Measurements from ENCODE around the gene ZNF384.

ZNF384 gene

GRCh38 chr12:6699989-6700645 is 10.9 kb upstream of the ZNF384 start:
- TF ChIP-seq SPI1 (IDR thresholded peaks at IDR 0.05; ENCODE audit: low read depth, low read length) (no peak), POU2F2 (IDR thresholded peaks at IDR 0.05; ENCODE audit: low read depth, low read length) (no peak), POLR2A (IDR thresholded peaks at IDR 0.05; ENCODE audit: low read depth, low read length) (no peak), PAX5 (IDR thresholded peaks at IDR 0.05; ENCODE audit: insufficient read depth, low read length, severe bottlenecking) (no peak), TAF1 (IDR thresholded peaks at IDR 0.05; ENCODE audit: low read depth, low read length) (no peak), POLR2AphosphoS5 (IDR thresholded peaks at IDR 0.05; ENCODE audit: low read depth, low read length) (no peak)
- FAIRE-seq (peak; percentile 26), DNase-seq (ENCODE audit: insufficient read length, low spot score) (no peak)

DNA sequence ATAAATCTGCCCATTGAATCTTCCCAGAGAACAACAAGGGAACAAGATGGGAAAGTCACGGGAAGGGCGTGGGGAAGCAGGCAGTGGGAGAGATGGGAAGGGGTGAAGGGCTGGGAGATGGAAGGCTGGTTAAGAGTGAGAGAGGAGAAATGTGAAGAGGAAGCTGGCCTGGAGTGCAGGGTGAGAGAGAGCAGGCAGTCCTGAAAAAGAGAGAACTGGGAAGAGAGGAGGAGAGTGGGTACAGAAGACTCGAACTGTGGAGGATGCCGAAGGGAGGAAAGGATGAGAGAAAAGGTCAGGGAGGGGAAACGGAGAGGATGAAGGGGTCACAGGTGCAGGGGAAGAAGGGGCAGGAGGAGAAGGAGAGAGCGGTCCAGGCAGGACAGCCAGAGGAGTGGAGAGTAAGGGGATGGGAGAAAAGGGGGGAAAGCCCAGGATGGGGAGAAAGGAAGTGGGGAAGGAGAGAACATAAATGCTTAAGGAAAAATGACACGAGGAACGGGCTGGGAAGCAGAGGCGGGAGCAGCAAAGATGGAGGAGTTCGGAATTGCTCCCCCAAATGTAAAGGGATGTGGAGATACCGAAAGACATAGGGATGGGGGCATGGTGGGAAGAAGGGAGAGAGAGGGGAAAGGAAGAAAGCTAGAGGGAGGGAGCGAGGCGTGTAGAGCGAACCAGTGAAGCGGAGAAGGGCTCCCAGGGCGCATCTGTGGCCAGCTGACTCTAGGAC is 10.2 kb upstream of the ZNF384 start:
- DNase-seq (ENCODE audit: insufficient read length, low spot score) (no peak), FAIRE-seq (peak; percentile 57)
- TF ChIP-seq POLR2A (IDR thresholded peaks at IDR 0.05; ENCODE audit: low read depth, low read length) (no peak), POU2F2 (IDR thresholded peaks at IDR 0.05; ENCODE audit: low read depth, low read length) (no peak), PAX5 (IDR thresholded peaks at IDR 0.05; ENCODE audit: insufficient read depth, low read length, severe bottlenecking) (no peak), TAF1 (IDR thresholded peaks at IDR 0.05; ENCODE audit: low read depth, low read length) (no peak), POLR2AphosphoS5 (IDR thresholded peaks at IDR 0.05; ENCODE audit: low read depth, low read length) (no peak), SPI1 (IDR thresholded peaks at IDR 0.05; ENCODE audit: low read depth, low read length) (no peak)

- TF ChIP-seq POU2F2 (IDR thresholded peaks at IDR 0.05; ENCODE audit: low read depth, low read length) = no peak
- TF ChIP-seq TAF1 (IDR thresholded peaks at IDR 0.05; ENCODE audit: low read depth, low read length) = no peak
- TF ChIP-seq POLR2AphosphoS5 (IDR thresholded peaks at IDR 0.05; ENCODE audit: low read depth, low read length) = no peak
- no peak for TF ChIP-seq POLR2A (IDR thresholded peaks at IDR 0.05; ENCODE audit: low read depth, low read length)
- no peak for TF ChIP-seq SPI1 (IDR thresholded peaks at IDR 0.05; ENCODE audit: low read depth, low read length)
- TF ChIP-seq PAX5 (IDR thresholded peaks at IDR 0.05; ENCODE audit: insufficient read depth, low read length, severe bottlenecking) = no peak
- DNase-seq (ENCODE audit: insufficient read length, low spot score) = no peak
- FAIRE-seq = no peak
Observed at GRCh38 chr12:6698352-6699046, 9.3 kb upstream of the ZNF384 start.

DNA sequence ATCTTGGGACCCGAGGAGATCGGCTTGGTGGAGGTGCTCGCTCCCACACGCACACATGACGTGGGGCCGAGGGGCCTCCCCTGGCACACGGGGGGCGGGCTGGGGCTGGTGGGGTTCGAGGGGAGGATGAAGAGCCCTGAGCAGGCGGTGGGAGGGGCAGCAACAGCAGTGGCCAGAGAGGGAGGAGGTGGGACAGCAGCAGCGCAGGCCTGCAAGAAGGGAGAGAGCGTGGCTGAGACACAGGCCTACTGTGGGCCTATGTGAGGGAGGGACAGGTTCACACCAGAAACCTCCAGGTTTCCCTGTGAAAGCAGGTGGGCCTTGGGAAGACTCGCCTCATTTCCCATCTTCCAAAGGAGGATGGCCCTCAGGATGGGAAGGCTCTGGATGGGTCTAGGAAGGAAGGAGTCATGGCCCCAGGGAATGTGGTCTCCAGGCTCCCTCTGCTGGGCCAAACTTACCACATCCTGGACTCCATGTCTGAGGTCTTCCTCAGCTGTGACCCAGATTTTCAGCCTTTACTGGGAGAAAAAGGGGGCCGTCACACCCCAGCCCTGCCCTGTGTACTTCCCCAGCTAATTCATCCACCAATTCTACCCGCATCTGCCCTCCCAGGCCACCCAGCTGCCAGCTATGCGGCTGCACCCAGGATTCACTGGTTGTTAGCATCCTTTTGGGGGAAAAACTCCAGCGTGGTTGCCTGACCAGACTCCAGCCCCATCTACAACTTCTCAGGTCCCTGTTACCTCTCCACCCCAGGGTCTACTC is 8.6 kb upstream of the ZNF384 start:
- DNase-seq (ENCODE audit: insufficient read length, low spot score) (no peak), FAIRE-seq (peak; percentile 52)
- TF ChIP-seq POLR2AphosphoS5 (IDR thresholded peaks at IDR 0.05; ENCODE audit: low read depth, low read length) (no peak), TAF1 (IDR thresholded peaks at IDR 0.05; ENCODE audit: low read depth, low read length) (no peak), SPI1 (IDR thresholded peaks at IDR 0.05; ENCODE audit: low read depth, low read length) (no peak), POLR2A (IDR thresholded peaks at IDR 0.05; ENCODE audit: low read depth, low read length) (no peak), PAX5 (IDR thresholded peaks at IDR 0.05; ENCODE audit: insufficient read depth, low read length, severe bottlenecking) (no peak), POU2F2 (IDR thresholded peaks at IDR 0.05; ENCODE audit: low read depth, low read length) (no peak)

DNA sequence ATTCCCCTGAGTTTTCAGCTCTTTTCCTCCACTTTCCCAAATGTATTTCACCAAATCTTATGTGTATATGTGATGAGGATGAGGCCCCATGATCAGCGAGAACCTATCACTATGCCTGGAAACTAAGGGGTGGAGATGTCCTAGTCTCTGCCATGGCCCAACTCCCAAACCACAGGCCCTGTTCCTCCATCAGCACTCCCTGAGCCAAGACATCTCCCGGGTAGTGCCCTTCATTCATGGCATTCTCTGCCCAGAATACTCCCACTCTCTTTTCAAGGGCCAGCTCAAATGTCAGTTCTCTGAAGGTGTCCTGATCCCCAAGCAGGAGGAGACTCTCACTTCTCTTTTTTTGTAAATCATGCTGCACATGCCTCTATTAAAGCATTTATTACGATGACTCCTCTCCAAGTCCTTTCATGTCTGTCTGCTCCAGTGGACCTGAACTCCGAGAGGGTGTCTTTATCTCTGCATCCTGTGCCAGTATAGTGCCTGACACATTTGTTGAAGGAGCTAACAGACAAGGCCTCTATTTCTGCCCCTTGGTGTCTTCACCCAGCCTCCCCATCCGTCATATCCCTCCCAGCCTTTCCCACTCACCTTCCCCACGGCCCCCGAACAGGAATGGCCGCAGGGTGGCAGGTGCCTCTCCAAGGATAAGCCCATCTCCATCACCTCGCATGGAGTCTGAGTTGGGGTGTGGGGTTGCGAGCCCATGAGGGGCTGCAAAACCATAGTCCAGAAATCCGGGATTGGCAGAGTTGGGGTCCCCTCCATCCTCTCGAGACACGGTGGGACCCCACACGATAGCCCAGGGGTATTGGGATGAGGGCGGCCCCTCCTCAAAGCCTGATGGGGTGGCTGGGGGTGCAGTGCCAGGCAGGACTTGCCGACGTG is 7.8 kb upstream of the ZNF384 start:
- FAIRE-seq (peak; percentile 86), DNase-seq (ENCODE audit: insufficient read length, low spot score) (peak; percentile 52)
- peak; percentile 97 for TF ChIP-seq SPI1 (IDR thresholded peaks at IDR 0.05; ENCODE audit: low read depth, low read length)
- no peak for TF ChIP-seq POLR2AphosphoS5 (IDR thresholded peaks at IDR 0.05; ENCODE audit: low read depth, low read length)
- no peak for TF ChIP-seq POLR2A (IDR thresholded peaks at IDR 0.05; ENCODE audit: low read depth, low read length)

DNA sequence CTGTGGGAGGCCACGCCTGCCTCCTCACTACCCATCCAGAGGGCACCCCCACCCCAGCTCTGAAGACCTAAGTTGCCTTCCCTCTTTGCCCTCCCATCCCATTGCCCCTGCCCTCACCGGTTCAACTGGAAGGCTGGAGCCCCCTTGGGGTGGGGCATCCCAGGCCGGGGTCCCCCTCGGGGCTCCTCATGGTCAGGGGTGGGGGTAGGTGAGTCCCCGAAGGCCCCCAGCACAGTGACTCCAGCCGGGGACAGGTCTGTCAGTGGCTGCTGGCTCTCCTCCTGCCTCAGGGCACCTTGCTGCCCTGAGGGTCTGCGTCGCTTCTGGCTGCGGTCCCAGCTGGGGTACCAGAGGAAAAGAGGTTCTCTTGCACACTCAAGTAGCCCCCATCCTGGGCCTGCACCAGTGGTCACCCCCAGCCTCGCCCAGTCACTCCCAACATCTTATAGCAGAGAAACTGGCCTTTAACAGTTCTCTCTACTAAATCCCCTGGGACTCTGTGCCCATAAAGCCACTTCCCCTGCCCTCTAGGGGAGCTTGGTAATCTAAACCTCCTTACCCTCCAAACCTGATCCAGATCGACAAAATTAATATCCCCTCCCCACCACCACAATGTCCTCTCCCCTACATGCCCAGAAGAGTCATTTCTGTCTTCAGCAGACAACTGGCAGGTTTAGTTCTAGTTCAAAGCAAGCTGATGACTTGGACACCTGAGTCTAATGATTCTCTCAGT is 6.3 kb upstream of the ZNF384 start:
- no peak for FAIRE-seq
- DNase-seq (ENCODE audit: insufficient read length, low spot score) = no peak
- TF ChIP-seq POLR2AphosphoS5 (IDR thresholded peaks at IDR 0.05; ENCODE audit: low read depth, low read length) (no peak), POLR2A (IDR thresholded peaks at IDR 0.05; ENCODE audit: low read depth, low read length) (no peak), TAF1 (IDR thresholded peaks at IDR 0.05; ENCODE audit: low read depth, low read length) (no peak), PAX5 (IDR thresholded peaks at IDR 0.05; ENCODE audit: insufficient read depth, low read length, severe bottlenecking) (no peak), POU2F2 (IDR thresholded peaks at IDR 0.05; ENCODE audit: low read depth, low read length) (no peak), SPI1 (IDR thresholded peaks at IDR 0.05; ENCODE audit: low read depth, low read length) (no peak)

DNA sequence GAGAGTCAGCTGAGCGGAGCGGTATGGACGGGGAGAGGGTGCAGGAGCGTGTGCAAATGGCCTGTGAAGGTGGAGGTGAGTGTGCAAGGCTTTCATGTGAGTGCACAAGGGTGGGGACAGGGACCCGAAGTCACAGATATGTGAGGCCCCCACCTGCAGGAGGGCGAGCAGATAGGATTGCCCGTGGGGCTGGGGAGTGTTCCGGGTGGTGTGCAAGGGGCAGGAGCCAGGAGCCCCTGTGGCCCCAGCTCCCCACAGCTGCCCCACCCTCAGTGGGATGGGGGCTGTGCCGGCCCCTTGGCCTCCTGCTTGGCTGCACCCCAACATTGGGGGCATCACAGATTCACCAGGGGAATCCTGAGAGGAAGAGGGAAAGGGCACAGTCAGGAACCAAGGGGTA is 5.5 kb upstream of the ZNF384 start:
- no peak for FAIRE-seq
- no peak for TF ChIP-seq PAX5 (IDR thresholded peaks at IDR 0.05; ENCODE audit: insufficient read depth, low read length, severe bottlenecking)
- TF ChIP-seq TAF1 (IDR thresholded peaks at IDR 0.05; ENCODE audit: low read depth, low read length) = no peak
- no peak for TF ChIP-seq POLR2A (IDR thresholded peaks at IDR 0.05; ENCODE audit: low read depth, low read length)
- TF ChIP-seq POU2F2 (IDR thresholded peaks at IDR 0.05; ENCODE audit: low read depth, low read length) = no peak
- TF ChIP-seq SPI1 (IDR thresholded peaks at IDR 0.05; ENCODE audit: low read depth, low read length) = no peak
- TF ChIP-seq POLR2AphosphoS5 (IDR thresholded peaks at IDR 0.05; ENCODE audit: low read depth, low read length) = no peak
- DNase-seq (ENCODE audit: insufficient read length, low spot score) = no peak
